Adrenal gland (tissue), 5 donors: ENCODE results near the gene FAM163B.

Experiments used
- CTCF ChIP-seq, 6 experiments: fragments of 450-650 bp in 4 of 6; fragments of 200-600 bp in 2 of 6; sonication (generic) in 1 of 6; IDR thresholded peaks; 1 replicate in 5 of 6; 2 replicates in 1 of 6; pipeline versions ENCODE4 v1.5.1 to v1.8.0; 2016 to 2021; ENCODE audit warnings: antibody characterized with exemption in 6 of 6, mild to moderate bottlenecking in 2 of 6, moderate library complexity in 1 of 6
- POLR2A ChIP-seq, 2 donors: fragments of 450-650 bp; IDR thresholded peaks; one replicate each; pipeline ENCODE4 v1.6.1; 2017; ENCODE audit warnings: antibody characterized with exemption in 2 of 2, mild to moderate bottlenecking in 2 of 2, moderate library complexity in 1 of 2
- donor health status: DM: no; HTN: no; CAD: no.

GRCh38 chr9:133576031-133576874 lies 32.9 kb downstream of the FAM163B start:
- TF ChIP-seq CTCF (IDR thresholded peaks at IDR 0.05) = no peak
- TF ChIP-seq POLR2A (IDR thresholded peaks at IDR 0.05) = no peak
